Progenitor cell of endocrine pancreas (in vitro differentiated cells): ENCODE data around the gene EPG5. TPM values are rescaled to one million over a fixed set of nuclear protein-coding genes. Genes with fewer than 3 reads are reported as not detected.

ENCODE experiments used
- DNase-seq: peaks from one replicate; pipeline ENCODE4 v3.0.0; 2021; ENCODE audit warnings: low spot score; ENCODE audit not compliant: unreplicated experiment
- H3K27ac Mint-ChIP-seq: 2 replicates; pipeline ENCODE4 v1.8.0; 2021; ENCODE audit warnings: mild to moderate bottlenecking, moderate library complexity, mixed read lengths
- H3K27me3 Mint-ChIP-seq: 2 replicates; pipeline ENCODE4 v1.8.0; 2021; ENCODE audit warnings: mixed read lengths
- H3K36me3 Mint-ChIP-seq: 2 replicates; pipeline ENCODE4 v1.8.0; 2022; ENCODE audit warnings: mixed read lengths; ENCODE audit not compliant: insufficient read depth
- H3K4me1 Mint-ChIP-seq: 2 replicates; pipeline ENCODE4 v1.8.0; 2021; ENCODE audit warnings: low read depth, mixed read lengths
- H3K4me3 Mint-ChIP-seq: 2 replicates; pipeline ENCODE4 v1.8.0; 2021; ENCODE audit warnings: low read depth, mild to moderate bottlenecking, moderate library complexity, mixed read lengths
- H3K9me3 Mint-ChIP-seq: 2 replicates; pipeline ENCODE4 v1.8.0; 2021; ENCODE audit warnings: low read depth, mixed read lengths
- CTCF ChIP-seq: fragments of 200-600 bp; sonication (generic); IDR thresholded peaks from one replicate; pipeline ENCODE4 v1.5.0; 2021; ENCODE audit warnings: antibody characterized with exemption, mild to moderate bottlenecking; ENCODE audit not compliant: unreplicated experiment
- long read RNA-seq: library from polyadenylated mRNA; unstranded; transcript quantifications from one replicate; pipeline ENCODE4 v2.0.0, GENCODE V29; 2020
- total RNA-seq: library from RNA; stranded (reverse); gene quantifications from 2 replicates; pipeline ENCODE4 v1.2.1, GENCODE V29; 2021

Gene EPG5
- 35.3 and 38.3 TPM in 2 replicates for total RNA-seq
- long read RNA-seq, partial matches to known transcripts: 4 of 6 reads
- long read RNA-seq, other reads (novel, unspliced or antisense): 2 of 6 reads

- Mint-ChIP-seq H3K4me3 (peak within 1 kb of the TSS; percentile 92), H3K27ac (peak within 1 kb of the TSS; percentile 99), H3K4me1 (peaks cover 4% of the 10 kb centered on the region), H3K27me3 (no peaks in the 10 kb centered on the region), H3K36me3 (peaks cover 5% of the 10 kb centered on the region), H3K9me3 (no peaks in the 10 kb centered on the region)
- peak; percentile 97 for DNase-seq
- TF ChIP-seq CTCF: no peak
These were observed at the start of gene EPG5 for GRCh38 chr18:45967007-45967706. TSS of gene EPG5 (minus strand) at chr18:45967329. CDS start at chr18:45967239, 90 bp downstream.

- no peak overlapping the region for H3K27ac Mint-ChIP-seq
- H3K4me1 Mint-ChIP-seq: no peaks in the 10 kb centered on the region
- no peaks in the 10 kb centered on the region for H3K27me3 Mint-ChIP-seq
- no peak overlapping the region for H3K4me3 Mint-ChIP-seq
- no peak for TF ChIP-seq CTCF
- H3K36me3 Mint-ChIP-seq: no peaks in the 10 kb centered on the region
- H3K9me3 Mint-ChIP-seq: no peaks in the 10 kb centered on the region
- no peak for DNase-seq
These were observed 46.5 kb upstream of the EPG5 start for GRCh38 chr18:46013484-46014189.

GRCh38 chr18:46010676-46011075 lies 43.5 kb upstream of the EPG5 start:
- DNase-seq: no peak
- H3K4me3 Mint-ChIP-seq: no peak overlapping the region
- H3K4me1 Mint-ChIP-seq: no peaks in the 10 kb centered on the region
- no peak for TF ChIP-seq CTCF
- H3K9me3 Mint-ChIP-seq: no peaks in the 10 kb centered on the region
- H3K27me3 Mint-ChIP-seq: no peaks in the 10 kb centered on the region
- H3K27ac Mint-ChIP-seq: no peak overlapping the region
- H3K36me3 Mint-ChIP-seq: no peaks in the 10 kb centered on the region

GRCh38 chr18:46010050-46010449 lies 42.9 kb upstream of the EPG5 start:
- no peak for DNase-seq
- TF ChIP-seq CTCF: no peak
- no peak overlapping the region for H3K4me3 Mint-ChIP-seq
- H3K4me1 Mint-ChIP-seq: no peaks in the 10 kb centered on the region
- no peaks in the 10 kb centered on the region for H3K9me3 Mint-ChIP-seq
- no peak overlapping the region for H3K27ac Mint-ChIP-seq
- H3K27me3 Mint-ChIP-seq: no peaks in the 10 kb centered on the region
- no peaks in the 10 kb centered on the region for H3K36me3 Mint-ChIP-seq

GRCh38 chr18:46009125-46009840 lies 42.2 kb upstream of the EPG5 start:
- no peak overlapping the region for H3K4me3 Mint-ChIP-seq
- TF ChIP-seq CTCF: no peak
- DNase-seq: no peak
- no peaks in the 10 kb centered on the region for H3K36me3 Mint-ChIP-seq
- H3K27me3 Mint-ChIP-seq: no peaks in the 10 kb centered on the region
- no peaks in the 10 kb centered on the region for H3K9me3 Mint-ChIP-seq
- no peaks in the 10 kb centered on the region for H3K4me1 Mint-ChIP-seq
- no peak overlapping the region for H3K27ac Mint-ChIP-seq
